DMS114 treated with DMSO at 0.1 percent for 48 hours (cell line): ENCODE data around the gene RHCG.

Source experiments
- DNase-seq: peaks from one replicate; lab custom pipeline; 2025; ENCODE audit not compliant: unreplicated experiment; lab: John Stamatoyannopoulos, UW

RHCG gene

GRCh38 chr15:89446255-89446891 lies 50.0 kb downstream of the RHCG start:
- DNase-seq, result no peak

- DNase-seq, result no peak
These were observed 50.9 kb downstream of the RHCG start for GRCh38 chr15:89445518-89445917.

- DNase-seq, result no peak
These were observed 51.9 kb downstream of the RHCG start for GRCh38 chr15:89444241-89445225.

GRCh38 chr15:89443581-89443980 lies 52.8 kb downstream of the RHCG start:
- DNase-seq, result no peak

- DNase-seq, result peak; percentile 16
These were observed 53.6 kb downstream of the RHCG start for GRCh38 chr15:89442671-89443307.

- DNase-seq, result no peak
These were observed 54.2 kb downstream of the RHCG start for GRCh38 chr15:89442155-89442554.

- DNase-seq, result no peak
These were observed 55.0 kb downstream of the RHCG start for GRCh38 chr15:89441295-89441812.

GRCh38 chr15:89439764-89440163 lies 56.6 kb downstream of the RHCG start:
- no peak for DNase-seq

GRCh38 chr15:89436560-89437311 lies 59.6 kb downstream of the RHCG start:
- DNase-seq, result no peak

- no peak for DNase-seq
These were observed 61.0 kb downstream of the RHCG start for GRCh38 chr15:89435362-89435761.

GRCh38 chr15:89433686-89434085 lies 62.7 kb downstream of the RHCG start:
- DNase-seq, result no peak

GRCh38 chr15:89430530-89431341 lies 65.6 kb downstream of the RHCG start:
- DNase-seq, result peak; percentile 81

- DNase-seq, result no peak
These were observed 66.4 kb downstream of the RHCG start for GRCh38 chr15:89429986-89430385.

- no peak for DNase-seq
These were observed 67.4 kb downstream of the RHCG start for GRCh38 chr15:89429023-89429422.

GRCh38 chr15:89428246-89428645 lies 68.1 kb downstream of the RHCG start:
- DNase-seq, result no peak

GRCh38 chr15:89426500-89426899 lies 69.9 kb downstream of the RHCG start:
- no peak for DNase-seq

GRCh38 chr15:89423981-89424380 lies 72.4 kb downstream of the RHCG start:
- DNase-seq, result no peak
